ENCODE results near the gene MISP3.

DNA sequence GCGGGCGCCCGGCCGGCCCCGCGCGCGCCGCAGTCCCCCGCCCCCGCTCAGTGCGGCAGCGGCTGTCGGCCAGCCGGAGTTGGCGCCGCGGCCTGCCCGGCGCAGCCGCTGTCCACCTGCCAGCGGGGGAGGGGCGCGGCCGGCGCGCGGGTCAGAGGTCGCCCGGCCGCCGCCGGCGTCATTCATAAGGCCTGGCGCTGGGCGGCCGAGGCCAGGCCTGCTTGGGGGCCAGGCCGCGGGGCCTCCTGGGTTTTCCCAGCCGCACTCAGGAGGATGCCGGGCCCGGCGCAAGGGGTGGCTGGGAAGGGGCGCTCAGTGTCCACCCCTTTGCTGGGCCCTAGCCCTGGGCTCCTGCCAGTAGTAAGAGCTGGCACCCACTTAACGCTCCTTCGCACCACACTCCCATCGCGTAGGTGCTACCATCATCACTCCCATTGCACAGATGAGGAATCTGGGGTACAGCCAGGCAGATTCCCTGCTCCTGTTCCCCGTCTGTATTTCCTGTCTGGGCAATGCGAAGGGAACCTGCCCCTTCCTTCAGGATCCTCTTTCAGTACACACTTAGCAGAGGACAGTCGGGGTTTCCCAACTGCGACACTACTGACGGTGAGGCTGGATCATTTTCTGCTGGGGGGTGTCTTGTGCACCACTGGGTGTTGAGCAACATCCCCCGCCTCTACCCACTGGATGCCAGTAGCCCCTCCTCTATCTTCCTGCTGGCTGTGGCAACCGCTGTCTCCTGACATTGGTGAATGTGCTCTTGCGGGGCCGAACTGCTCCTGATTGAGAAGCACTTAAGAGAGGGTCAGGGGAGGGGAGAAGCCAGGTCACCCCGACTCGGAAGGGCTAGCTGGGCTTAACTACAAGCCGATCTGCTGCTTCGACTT lies 45.8 kb downstream of the MISP3 start:
- no peak for TF ChIP-seq EP300 (IDR thresholded peaks at IDR 0.05; ENCODE audit: borderline replicate concordance)
- TF ChIP-seq, protein P1, sequence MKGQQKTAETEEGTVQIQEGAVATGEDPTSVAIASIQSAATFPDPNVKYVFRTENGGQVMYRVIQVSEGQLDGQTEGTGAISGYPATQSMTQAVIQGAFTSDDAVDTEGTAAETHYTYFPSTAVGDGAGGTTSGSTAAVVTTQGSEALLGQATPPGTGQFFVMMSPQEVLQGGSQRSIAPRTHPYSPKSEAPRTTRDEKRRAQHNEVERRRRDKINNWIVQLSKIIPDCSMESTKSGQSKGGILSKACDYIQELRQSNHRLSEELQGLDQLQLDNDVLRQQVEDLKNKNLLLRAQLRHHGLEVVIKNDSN (IDR thresholded peaks at IDR 0.05), result no peak
- TF ChIP-seq, protein P2, sequence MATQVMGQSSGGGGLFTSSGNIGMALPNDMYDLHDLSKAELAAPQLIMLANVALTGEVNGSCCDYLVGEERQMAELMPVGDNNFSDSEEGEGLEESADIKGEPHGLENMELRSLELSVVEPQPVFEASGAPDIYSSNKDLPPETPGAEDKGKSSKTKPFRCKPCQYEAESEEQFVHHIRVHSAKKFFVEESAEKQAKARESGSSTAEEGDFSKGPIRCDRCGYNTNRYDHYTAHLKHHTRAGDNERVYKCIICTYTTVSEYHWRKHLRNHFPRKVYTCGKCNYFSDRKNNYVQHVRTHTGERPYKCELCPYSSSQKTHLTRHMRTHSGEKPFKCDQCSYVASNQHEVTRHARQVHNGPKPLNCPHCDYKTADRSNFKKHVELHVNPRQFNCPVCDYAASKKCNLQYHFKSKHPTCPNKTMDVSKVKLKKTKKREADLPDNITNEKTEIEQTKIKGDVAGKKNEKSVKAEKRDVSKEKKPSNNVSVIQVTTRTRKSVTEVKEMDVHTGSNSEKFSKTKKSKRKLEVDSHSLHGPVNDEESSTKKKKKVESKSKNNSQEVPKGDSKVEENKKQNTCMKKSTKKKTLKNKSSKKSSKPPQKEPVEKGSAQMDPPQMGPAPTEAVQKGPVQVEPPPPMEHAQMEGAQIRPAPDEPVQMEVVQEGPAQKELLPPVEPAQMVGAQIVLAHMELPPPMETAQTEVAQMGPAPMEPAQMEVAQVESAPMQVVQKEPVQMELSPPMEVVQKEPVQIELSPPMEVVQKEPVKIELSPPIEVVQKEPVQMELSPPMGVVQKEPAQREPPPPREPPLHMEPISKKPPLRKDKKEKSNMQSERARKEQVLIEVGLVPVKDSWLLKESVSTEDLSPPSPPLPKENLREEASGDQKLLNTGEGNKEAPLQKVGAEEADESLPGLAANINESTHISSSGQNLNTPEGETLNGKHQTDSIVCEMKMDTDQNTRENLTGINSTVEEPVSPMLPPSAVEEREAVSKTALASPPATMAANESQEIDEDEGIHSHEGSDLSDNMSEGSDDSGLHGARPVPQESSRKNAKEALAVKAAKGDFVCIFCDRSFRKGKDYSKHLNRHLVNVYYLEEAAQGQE (IDR thresholded peaks at IDR 0.05; ENCODE audit: low read depth), result no peak
- TF ChIP-seq EGR1 (IDR thresholded peaks at IDR 0.05), result no peak
- TF ChIP-seq RAD21 (IDR thresholded peaks at IDR 0.05; ENCODE audit: low read depth), result no peak
- TF ChIP-seq YY1 (IDR thresholded peaks at IDR 0.05; ENCODE audit: low read depth), result no peak
- TF ChIP-seq TAF1 (IDR thresholded peaks at IDR 0.05; ENCODE audit: low read depth), result no peak
- TF ChIP-seq FOXM1 (IDR thresholded peaks at IDR 0.05; ENCODE audit: borderline replicate concordance, low read depth), result no peak
- TF ChIP-seq CEBPB (IDR thresholded peaks at IDR 0.05), result no peak
- no peak for TF ChIP-seq TEAD4 (IDR thresholded peaks at IDR 0.05)
- TF ChIP-seq, protein P3, sequence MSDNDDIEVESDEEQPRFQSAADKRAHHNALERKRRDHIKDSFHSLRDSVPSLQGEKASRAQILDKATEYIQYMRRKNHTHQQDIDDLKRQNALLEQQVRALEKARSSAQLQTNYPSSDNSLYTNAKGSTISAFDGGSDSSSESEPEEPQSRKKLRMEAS (IDR thresholded peaks at IDR 0.05), result no peak
